ENCODE results near the gene NRXN3.

DNA sequence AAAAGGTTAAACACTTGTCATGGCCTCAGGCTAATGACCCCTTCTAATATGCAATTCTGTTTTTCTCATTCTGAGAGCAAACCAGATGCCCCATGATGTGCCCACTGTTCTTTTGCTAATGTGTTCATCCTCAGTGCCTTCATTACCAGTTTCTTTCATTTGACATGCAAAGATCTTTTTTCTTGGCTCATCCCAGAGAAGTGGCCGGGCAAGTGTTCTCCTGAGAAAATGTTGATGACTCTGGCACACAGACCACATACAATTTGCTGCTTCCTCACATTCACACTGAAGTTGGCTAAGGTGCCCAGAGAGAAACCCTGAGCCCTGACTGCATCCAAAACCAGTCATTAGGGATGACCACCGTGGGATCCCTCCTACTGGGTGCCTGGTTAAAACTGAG is 1207.8 kb downstream of the NRXN3 start:
- TF ChIP-seq, protein P1, sequence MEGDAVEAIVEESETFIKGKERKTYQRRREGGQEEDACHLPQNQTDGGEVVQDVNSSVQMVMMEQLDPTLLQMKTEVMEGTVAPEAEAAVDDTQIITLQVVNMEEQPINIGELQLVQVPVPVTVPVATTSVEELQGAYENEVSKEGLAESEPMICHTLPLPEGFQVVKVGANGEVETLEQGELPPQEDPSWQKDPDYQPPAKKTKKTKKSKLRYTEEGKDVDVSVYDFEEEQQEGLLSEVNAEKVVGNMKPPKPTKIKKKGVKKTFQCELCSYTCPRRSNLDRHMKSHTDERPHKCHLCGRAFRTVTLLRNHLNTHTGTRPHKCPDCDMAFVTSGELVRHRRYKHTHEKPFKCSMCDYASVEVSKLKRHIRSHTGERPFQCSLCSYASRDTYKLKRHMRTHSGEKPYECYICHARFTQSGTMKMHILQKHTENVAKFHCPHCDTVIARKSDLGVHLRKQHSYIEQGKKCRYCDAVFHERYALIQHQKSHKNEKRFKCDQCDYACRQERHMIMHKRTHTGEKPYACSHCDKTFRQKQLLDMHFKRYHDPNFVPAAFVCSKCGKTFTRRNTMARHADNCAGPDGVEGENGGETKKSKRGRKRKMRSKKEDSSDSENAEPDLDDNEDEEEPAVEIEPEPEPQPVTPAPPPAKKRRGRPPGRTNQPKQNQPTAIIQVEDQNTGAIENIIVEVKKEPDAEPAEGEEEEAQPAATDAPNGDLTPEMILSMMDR (conservative IDR thresholded peaks at IDR 0.05; ENCODE audit: low read depth, low read length): no peak
- TF ChIP-seq RCOR1 (IDR thresholded peaks at IDR 0.05; ENCODE audit: insufficient replicate concordance, low read length) (no peak), FOS (IDR thresholded peaks at IDR 0.05; ENCODE audit: low read depth, low read length) (no peak), SMC3 (IDR thresholded peaks at IDR 0.05; ENCODE audit: low read depth, low read length) (no peak), CEBPB (IDR thresholded peaks at IDR 0.05; ENCODE audit: low read depth, low read length) (no peak), POLR2A (IDR thresholded peaks at IDR 0.05; ENCODE audit: low read depth, low read length) (no peak)
- TF ChIP-seq, protein P2, sequence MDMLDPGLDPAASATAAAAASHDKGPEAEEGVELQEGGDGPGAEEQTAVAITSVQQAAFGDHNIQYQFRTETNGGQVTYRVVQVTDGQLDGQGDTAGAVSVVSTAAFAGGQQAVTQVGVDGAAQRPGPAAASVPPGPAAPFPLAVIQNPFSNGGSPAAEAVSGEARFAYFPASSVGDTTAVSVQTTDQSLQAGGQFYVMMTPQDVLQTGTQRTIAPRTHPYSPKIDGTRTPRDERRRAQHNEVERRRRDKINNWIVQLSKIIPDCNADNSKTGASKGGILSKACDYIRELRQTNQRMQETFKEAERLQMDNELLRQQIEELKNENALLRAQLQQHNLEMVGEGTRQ (IDR thresholded peaks at IDR 0.05; ENCODE audit: low read depth, low read length): no peak

Data from IMR-90 (cell line).